Measurements from ENCODE around the gene IVL. TPM values are rescaled to one million over a fixed set of nuclear protein-coding genes. Genes with fewer than 3 reads are reported as not detected.

Gene IVL
- total RNA-seq, 1 experiment from 2014 or later = not detected

DNA sequence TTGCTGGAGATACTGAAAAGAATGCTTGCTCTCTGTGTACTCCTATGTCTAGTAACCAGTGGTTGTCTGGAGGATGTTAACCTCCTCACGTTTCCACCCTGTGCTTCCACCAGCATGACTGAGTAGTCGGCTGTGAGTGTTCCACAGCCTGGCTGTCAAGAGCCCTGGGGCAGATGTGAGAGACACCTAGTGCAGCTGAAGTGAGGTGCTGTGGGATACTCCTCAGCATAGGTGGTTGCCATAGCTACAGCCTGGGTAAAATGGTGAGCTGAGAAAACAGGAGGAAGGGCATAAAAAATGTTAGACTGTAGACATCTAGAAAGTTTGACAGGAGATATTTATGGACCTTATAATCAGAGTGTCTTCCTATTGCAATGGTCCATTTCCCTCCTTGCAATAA is 15.8 kb downstream of the IVL start:
- BruUV-seq (replicated peaks) = no TSS peak
- H3K27me3 ChIP-seq (ENCODE audit: control insufficient read depth, insufficient read depth, low read length) = no peaks in the 10 kb centered on the region
- no peaks in the 10 kb centered on the region for H3K36me3 ChIP-seq (ENCODE audit: control insufficient read depth, insufficient read depth, low read length)
- DNase-seq (ENCODE audit: low read depth, low spot score) = no peak
- in situ Hi-C loops (cut with HindIII; ENCODE audit: low pct_unique_long_range_greater_than_20kb, low sequenced_read_pairs) = no loop called here
- ChIA-PET CTCF (no interaction called here), POLR2A (no interaction called here)
- no peak for ATAC-seq
- H3K4me3 ChIP-seq (ENCODE audit: low read depth in 2 of 2, low read length in 2 of 2) = no peak overlapping the region
- TF ChIP-seq, protein P1, sequence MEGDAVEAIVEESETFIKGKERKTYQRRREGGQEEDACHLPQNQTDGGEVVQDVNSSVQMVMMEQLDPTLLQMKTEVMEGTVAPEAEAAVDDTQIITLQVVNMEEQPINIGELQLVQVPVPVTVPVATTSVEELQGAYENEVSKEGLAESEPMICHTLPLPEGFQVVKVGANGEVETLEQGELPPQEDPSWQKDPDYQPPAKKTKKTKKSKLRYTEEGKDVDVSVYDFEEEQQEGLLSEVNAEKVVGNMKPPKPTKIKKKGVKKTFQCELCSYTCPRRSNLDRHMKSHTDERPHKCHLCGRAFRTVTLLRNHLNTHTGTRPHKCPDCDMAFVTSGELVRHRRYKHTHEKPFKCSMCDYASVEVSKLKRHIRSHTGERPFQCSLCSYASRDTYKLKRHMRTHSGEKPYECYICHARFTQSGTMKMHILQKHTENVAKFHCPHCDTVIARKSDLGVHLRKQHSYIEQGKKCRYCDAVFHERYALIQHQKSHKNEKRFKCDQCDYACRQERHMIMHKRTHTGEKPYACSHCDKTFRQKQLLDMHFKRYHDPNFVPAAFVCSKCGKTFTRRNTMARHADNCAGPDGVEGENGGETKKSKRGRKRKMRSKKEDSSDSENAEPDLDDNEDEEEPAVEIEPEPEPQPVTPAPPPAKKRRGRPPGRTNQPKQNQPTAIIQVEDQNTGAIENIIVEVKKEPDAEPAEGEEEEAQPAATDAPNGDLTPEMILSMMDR (IDR thresholded peaks at IDR 0.05) = no peak
- no peak for TF ChIP-seq POLR2AphosphoS5 (IDR thresholded peaks at IDR 0.05; ENCODE audit: low read depth, low read length)
- TF ChIP-seq TCF7L2 (IDR thresholded peaks at IDR 0.05; ENCODE audit: low read depth, low read length) = no peak
- no peak for TF ChIP-seq SIN3A (IDR thresholded peaks at IDR 0.05; ENCODE audit: borderline replicate concordance, insufficient read depth, low read depth, low read length)
- TF ChIP-seq, protein P2, sequence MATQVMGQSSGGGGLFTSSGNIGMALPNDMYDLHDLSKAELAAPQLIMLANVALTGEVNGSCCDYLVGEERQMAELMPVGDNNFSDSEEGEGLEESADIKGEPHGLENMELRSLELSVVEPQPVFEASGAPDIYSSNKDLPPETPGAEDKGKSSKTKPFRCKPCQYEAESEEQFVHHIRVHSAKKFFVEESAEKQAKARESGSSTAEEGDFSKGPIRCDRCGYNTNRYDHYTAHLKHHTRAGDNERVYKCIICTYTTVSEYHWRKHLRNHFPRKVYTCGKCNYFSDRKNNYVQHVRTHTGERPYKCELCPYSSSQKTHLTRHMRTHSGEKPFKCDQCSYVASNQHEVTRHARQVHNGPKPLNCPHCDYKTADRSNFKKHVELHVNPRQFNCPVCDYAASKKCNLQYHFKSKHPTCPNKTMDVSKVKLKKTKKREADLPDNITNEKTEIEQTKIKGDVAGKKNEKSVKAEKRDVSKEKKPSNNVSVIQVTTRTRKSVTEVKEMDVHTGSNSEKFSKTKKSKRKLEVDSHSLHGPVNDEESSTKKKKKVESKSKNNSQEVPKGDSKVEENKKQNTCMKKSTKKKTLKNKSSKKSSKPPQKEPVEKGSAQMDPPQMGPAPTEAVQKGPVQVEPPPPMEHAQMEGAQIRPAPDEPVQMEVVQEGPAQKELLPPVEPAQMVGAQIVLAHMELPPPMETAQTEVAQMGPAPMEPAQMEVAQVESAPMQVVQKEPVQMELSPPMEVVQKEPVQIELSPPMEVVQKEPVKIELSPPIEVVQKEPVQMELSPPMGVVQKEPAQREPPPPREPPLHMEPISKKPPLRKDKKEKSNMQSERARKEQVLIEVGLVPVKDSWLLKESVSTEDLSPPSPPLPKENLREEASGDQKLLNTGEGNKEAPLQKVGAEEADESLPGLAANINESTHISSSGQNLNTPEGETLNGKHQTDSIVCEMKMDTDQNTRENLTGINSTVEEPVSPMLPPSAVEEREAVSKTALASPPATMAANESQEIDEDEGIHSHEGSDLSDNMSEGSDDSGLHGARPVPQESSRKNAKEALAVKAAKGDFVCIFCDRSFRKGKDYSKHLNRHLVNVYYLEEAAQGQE (IDR thresholded peaks at IDR 0.05; ENCODE audit: insufficient read depth in 1 of 2, low read depth in 2 of 2, low read length in 1 of 2) = no peak
- no peaks in the 10 kb centered on the region for H3K9me3 ChIP-seq (ENCODE audit: control insufficient read depth, insufficient read depth, low read depth, low read length)
- no peaks in the 10 kb centered on the region for H3K4me1 ChIP-seq (ENCODE audit: control insufficient read depth, insufficient read depth, low read length)
- intact Hi-C loops (cut with micrococcal nuclease; ENCODE audit: unreplicated experiment) = loop anchor here (5.0 kb wide), 1 partner anchor 52 kb away; no protein-coding TSS in a partner anchor
- H3K27ac ChIP-seq (ENCODE audit: low read length) = no peak overlapping the region

GRCh38 chr1:152926091-152926490 is 17.7 kb downstream of the IVL start:
- peak; percentile 10 for DNase-seq (ENCODE audit: low read depth, low spot score)

More at GRCh38 chr1:152926091-152926490, 17.7 kb downstream of the IVL start:
- TF ChIP-seq SIN3A (IDR thresholded peaks at IDR 0.05; ENCODE audit: borderline replicate concordance, insufficient read depth, low read depth, low read length) = no peak
- TF ChIP-seq, protein P1 (IDR thresholded peaks at IDR 0.05) = peak; percentile 42
- CTCF ChIA-PET = no interaction called here
- Histone ChIP-seq H3K27ac (ENCODE audit: low read length) (no peak overlapping the region), H3K27me3 (ENCODE audit: control insufficient read depth, insufficient read depth, low read length) (no peaks in the 10 kb centered on the region), H3K9me3 (ENCODE audit: control insufficient read depth, insufficient read depth, low read depth, low read length) (no peaks in the 10 kb centered on the region), H3K4me1 (ENCODE audit: control insufficient read depth, insufficient read depth, low read length) (no peaks in the 10 kb centered on the region), H3K4me3 (ENCODE audit: low read depth in 2 of 2, low read length in 2 of 2) (no peak overlapping the region), H3K36me3 (ENCODE audit: control insufficient read depth, insufficient read depth, low read length) (no peaks in the 10 kb centered on the region)
- in situ Hi-C loops (cut with HindIII; ENCODE audit: low pct_unique_long_range_greater_than_20kb, low sequenced_read_pairs) = no loop called here
- no TSS peak for BruUV-seq (replicated peaks)
- ATAC-seq = no peak
- intact Hi-C loops (cut with micrococcal nuclease; ENCODE audit: unreplicated experiment) = no loop called here
- POLR2A ChIA-PET = no interaction called here

Measured in Panc1 (cell line).